HCT116 (cell line): Measurements from ENCODE around the gene CLIC6. TPM values are rescaled to one million over a fixed set of nuclear protein-coding genes. Genes with fewer than 3 reads are reported as not detected.

Source experiments
- EGR1 ChIP-seq: IDR thresholded peaks from 2 replicates; pipeline ENCODE4 v1.6.1; 2012; ENCODE audit warnings: low read depth
- total RNA-seq: library from RNA; stranded (reverse); gene quantifications from one replicate; pipeline ENCODE4 v1.2.1, GENCODE V29; 2021; ENCODE audit not compliant: unreplicated experiment

The CLIC6 gene
- total RNA-seq, 1 experiment from 2014 or later: 0.05 TPM

DNA sequence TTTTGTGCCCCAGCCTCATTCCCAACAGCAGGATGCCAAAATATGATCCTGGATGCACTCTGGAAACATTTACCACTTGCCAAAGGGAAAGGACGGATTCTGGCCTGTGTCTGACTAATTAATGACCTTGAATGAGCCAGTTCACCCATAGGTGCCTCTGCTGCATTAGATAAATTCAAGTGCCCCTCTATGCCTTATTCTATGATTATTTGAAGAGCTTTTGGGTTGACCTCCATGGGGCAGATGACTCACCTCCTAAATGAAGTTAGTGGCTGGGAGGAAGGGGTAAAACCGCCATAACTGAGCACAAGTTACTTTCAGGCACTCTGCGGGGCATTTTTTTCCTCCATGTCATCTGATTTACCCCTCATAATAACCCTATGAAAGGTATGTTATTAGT, 98.1 kb downstream of the CLIC6 start (continued):
- no peak for TF ChIP-seq EGR1

Other genes starting within 250 kb of the CLIC6 start
- gene SMIM34, start 245.0 kb upstream of the CLIC6 start, total RNA-seq: not detected
- gene KCNE1, start 156.8 kb upstream of the CLIC6 start, total RNA-seq: not detected
- gene RCAN1, start 53.9 kb upstream of the CLIC6 start, total RNA-seq: 9.7 TPM